C4-2B (cell line): Measurements from ENCODE around the gene NUDT14.

Experiments
- H3K27ac ChIP-seq: fragments of 450-650 bp; 2 replicates; pipeline ENCODE4 v1.5.1; 2017
- ZFX ChIP-seq: fragments of 450-650 bp; IDR thresholded peaks from 2 replicates; pipeline ENCODE4 v1.6.1; 2017
- TF ChIP-seq, protein P1 (sequence below): fragments of 450-650 bp; conservative IDR thresholded peaks from 2 replicates; pipeline ENCODE4 v1.5.1; 2017; ENCODE audit warnings: mild to moderate bottlenecking

Gene NUDT14

DNA sequence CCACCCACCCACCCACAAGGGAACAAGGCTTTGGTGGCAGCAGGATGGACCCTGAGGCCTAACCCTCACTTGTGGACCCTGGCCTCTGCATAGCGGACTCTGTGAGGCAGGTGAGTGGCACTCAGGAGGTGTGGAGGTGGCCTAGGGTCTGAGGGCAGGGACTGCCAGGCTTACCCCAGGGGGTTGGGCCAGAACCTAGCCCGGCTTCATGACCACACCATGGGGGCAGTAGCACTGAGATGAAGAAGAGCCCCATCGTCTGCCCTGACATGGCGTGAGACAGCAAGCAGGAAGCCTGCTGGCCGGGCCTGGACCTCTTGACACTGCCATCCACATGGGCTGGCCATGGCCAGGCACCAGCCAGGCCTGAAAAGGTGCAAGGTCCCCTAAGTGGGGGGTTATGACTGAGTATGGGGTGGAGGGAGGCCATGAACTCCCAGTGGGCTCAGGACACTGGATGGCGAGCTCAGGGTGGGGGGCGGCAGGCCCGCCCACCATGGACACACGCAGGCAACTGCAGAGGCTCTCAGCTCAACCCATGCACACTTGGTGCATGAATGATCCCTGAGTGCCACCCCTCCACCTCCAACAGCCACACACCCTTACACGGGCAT lies 41.8 kb downstream of the NUDT14 start:
- H3K27ac ChIP-seq: no peak overlapping the region
- TF ChIP-seq, protein P1, sequence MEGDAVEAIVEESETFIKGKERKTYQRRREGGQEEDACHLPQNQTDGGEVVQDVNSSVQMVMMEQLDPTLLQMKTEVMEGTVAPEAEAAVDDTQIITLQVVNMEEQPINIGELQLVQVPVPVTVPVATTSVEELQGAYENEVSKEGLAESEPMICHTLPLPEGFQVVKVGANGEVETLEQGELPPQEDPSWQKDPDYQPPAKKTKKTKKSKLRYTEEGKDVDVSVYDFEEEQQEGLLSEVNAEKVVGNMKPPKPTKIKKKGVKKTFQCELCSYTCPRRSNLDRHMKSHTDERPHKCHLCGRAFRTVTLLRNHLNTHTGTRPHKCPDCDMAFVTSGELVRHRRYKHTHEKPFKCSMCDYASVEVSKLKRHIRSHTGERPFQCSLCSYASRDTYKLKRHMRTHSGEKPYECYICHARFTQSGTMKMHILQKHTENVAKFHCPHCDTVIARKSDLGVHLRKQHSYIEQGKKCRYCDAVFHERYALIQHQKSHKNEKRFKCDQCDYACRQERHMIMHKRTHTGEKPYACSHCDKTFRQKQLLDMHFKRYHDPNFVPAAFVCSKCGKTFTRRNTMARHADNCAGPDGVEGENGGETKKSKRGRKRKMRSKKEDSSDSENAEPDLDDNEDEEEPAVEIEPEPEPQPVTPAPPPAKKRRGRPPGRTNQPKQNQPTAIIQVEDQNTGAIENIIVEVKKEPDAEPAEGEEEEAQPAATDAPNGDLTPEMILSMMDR: no peak
- no peak for TF ChIP-seq ZFX

DNA sequence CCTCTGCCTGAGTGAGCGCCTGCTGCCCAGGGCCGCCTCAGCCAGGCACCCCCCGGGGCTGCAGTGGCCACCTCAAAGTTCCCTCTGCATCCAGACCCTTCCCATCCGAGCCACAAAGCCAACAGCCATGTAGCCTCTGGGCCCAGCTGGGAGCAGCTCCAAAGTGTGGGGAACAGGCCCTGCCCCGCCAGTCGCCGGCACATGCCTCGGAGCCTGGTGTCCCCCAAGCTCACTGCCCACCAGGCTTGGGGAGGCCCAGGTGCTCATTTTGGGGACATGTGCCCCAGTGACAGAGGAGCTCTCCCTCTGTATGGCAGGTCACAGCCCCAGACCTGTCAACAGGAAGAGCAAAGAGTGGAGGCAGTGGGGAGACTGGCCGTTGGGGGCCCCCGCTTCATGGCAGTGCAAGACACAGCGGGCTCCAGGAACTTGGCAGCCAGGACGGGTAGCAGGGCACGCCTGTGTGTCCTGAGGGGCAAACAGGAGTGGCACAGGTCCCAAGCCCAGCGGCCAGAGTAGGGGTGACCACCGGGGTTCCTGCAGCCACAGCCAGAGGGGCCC lies 42.5 kb downstream of the NUDT14 start:
- no peak overlapping the region for H3K27ac ChIP-seq
- TF ChIP-seq, protein P1: no peak
- TF ChIP-seq ZFX: no peak

DNA sequence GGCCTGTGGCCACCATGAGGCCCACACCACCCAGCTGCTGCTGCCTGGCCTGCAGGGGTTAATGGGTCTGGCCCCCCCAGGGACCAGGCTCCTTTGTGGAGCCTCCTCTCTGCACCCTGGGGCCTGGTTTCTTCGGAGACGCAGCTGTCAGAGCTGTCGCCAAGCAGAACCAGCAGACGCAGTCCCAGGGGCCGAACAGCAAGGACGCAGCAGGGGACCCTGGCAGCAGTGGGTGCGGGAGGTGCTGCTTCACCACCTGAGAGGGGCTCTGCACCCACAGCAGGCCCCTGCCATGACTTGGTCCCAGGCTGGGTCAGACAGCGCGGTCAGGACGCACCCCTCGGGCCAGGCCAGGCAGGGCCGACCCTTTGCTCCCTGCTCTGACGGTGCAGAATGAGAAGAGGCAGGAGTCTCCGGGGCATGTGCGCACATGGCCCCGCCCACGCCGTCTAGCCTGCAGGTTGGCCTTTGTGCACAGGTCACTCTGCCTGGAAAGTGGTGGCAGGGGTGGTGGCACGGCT lies 43.0 kb downstream of the NUDT14 start:
- no peak overlapping the region for H3K27ac ChIP-seq
- no peak for TF ChIP-seq ZFX
- TF ChIP-seq, protein P1: no peak

DNA sequence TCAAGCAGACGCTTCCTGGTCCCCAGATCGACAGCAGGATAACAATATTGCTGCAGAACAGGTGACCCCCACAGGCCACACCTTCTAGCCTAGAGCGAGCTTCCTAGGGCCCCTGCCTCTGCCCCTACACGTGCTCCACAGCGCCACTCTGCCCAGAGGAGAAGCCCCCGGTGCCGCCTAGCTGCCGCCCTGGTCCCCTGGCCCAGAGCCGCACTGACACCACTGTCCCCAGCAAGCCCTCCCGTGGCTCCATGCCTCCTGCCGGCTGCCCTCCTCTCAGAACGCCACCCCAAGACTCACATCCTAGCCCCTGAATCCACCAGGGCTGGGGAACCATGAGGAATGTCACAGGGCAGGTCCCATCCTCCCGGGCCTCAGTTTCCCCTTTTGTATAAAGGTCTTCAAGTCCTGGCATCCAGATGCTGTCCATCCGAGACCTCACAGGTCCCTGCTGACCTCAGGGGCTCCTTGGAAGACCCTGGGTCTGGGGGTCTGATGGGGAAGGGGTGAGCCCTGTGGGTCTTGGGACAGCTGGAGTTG lies 43.6 kb downstream of the NUDT14 start:
- H3K27ac ChIP-seq: no peak overlapping the region

DNA sequence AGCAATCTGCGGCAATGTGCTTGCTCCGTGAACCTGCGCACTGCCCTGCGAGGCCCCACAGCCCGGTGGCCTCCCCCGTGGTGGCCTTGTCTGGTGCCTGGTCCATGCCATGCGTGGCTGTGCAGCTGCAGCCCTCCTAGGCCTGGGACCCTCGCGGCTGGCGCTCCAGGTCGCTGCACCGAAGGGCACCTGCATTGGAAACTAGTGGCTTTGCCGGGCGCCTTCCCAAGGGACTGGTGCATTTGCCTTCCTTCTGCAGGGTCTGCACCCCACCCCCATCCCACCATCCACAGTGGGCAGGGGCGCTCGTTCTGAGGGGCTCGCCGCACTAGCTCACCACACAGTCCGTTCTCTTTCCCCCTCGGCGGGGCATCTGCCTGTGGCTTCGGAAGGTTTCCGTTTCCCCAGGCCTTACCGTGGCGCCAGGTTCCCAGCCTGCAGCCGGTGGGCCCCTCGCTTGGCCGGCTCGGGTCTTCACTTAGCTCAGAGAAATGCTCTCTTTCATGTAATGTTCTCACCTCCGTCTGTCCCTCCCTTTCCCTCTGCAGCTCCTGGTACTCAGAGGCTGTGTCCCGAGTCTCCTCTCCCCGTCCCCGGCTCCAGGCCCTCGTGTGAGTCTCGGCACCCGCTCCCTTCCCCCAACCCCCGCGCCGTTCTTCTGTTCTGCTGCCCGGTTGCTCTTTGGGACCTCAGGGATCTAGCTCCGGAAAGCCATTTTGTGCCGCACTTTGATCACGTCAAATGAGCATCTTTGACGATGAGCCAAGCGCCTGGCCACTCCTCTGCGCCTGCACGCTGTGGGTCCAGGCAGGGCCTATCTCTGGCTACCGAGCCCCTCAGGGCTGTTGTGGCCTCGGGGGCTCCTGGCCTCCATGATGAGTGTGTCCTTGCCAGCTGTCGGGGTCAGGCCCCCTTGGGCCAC lies 44.5 kb downstream of the NUDT14 start:
- H3K27ac ChIP-seq: no peak overlapping the region
- TF ChIP-seq, protein P1: no peak
- no peak for TF ChIP-seq ZFX

More for the DNA sequence above, 43.6 kb downstream of the NUDT14 start:
- TF ChIP-seq ZFX: no peak
- TF ChIP-seq, protein P1: no peak

DNA sequence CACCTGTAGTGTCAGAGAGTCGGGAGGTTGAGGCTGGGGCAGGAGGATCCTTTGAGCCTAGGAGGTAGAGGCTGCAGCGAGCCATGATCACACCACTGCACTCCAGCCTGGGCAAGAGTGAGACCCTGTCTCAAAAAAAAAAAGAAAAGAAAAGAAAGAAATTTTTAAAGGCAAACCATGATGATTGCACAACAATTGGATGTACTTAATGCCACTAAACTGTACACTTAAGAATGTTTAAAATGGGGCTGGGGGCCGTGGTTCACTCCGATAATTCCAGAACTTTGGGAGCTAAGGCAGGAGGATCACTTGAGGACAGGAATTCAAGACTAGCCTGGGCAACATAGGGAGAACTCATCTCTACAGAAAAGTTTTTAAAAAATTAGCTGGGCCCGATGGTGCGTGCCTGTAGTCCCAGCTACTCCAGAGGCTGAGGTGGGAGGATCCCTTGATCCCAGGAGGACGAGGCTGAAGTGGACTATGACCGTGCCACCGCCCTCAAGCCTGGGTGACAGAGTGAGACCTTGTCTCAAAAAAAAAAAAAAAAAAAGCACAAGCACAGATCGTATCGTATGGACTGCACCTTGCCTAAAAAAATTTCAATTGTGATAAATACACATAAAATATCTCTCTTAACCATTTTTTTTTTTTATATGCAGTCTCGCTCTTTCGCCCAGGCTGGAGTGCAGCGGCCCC lies 45.3 kb downstream of the NUDT14 start:
- TF ChIP-seq, protein P1: no peak
- no peak for TF ChIP-seq ZFX
- H3K27ac ChIP-seq: no peak overlapping the region
